Iris pigment epithelial cell (primary cell): ENCODE measurements around the gene ARFGEF2.
A peak's percentile ranks its signal among the peaks of the same experiment; 100 is the strongest.
"Not testable (repeated sequence)": the region's sequence is repeated elsewhere in the genome, so short reads cannot be mapped to it uniquely, and the experiment has no call there.

Source experiments
- DNase-seq: peaks from one replicate; pipeline ENCODE4 v3.0.0-alpha.2; 2011; ENCODE audit warnings: low read depth

Gene ARFGEF2

GRCh38 chr20:48921168-48921882 lies at the start of gene ARFGEF2:
ARFGEF2 (plus strand) TSS chr20:48921711; CDS start chr20:48921890, 179 bp downstream.
- DNase-seq, result peak; percentile 90

GRCh38 chr20:48875233-48875913 lies 46.1 kb upstream of the ARFGEF2 start:
- DNase-seq, result no peak

GRCh38 chr20:48875914-48876240 lies 45.6 kb upstream of the ARFGEF2 start:
- DNase-seq, result peak; percentile 27

GRCh38 chr20:48877304-48877703 lies 44.2 kb upstream of the ARFGEF2 start:
- DNase-seq, result peak; percentile 34

GRCh38 chr20:48878534-48879248 lies 42.8 kb upstream of the ARFGEF2 start:
- no peak for DNase-seq

- peak; percentile 33 for DNase-seq
Observed at GRCh38 chr20:48879612-48880245, 41.8 kb upstream of the ARFGEF2 start.

GRCh38 chr20:48880331-48880730 lies 41.2 kb upstream of the ARFGEF2 start:
- no peak for DNase-seq

- DNase-seq, result no peak
Observed at GRCh38 chr20:48880981-48881657, 40.4 kb upstream of the ARFGEF2 start.

GRCh38 chr20:48885237-48885636 lies 36.3 kb upstream of the ARFGEF2 start:
- DNase-seq, result no peak

- no peak for DNase-seq
Observed at GRCh38 chr20:48886194-48886593, 35.3 kb upstream of the ARFGEF2 start.

GRCh38 chr20:48886811-48887210 lies 34.7 kb upstream of the ARFGEF2 start:
- DNase-seq, result no peak

- not testable (repeated sequence) for DNase-seq
Observed at GRCh38 chr20:48888517-48888916, 33.0 kb upstream of the ARFGEF2 start.

- DNase-seq, result no peak
Observed at GRCh38 chr20:48889140-48889790, 32.2 kb upstream of the ARFGEF2 start.

- DNase-seq, result no peak
Observed at GRCh38 chr20:48891235-48892048, 30.1 kb upstream of the ARFGEF2 start.

GRCh38 chr20:48892049-48892470 lies 29.5 kb upstream of the ARFGEF2 start:
- DNase-seq, result no peak

- DNase-seq, result no peak
Observed at GRCh38 chr20:48892891-48893290, 28.6 kb upstream of the ARFGEF2 start.

GRCh38 chr20:48893374-48893773 lies 28.1 kb upstream of the ARFGEF2 start:
- no peak for DNase-seq

- peak; percentile 89 for DNase-seq
Observed at GRCh38 chr20:48897305-48898010, 24.1 kb upstream of the ARFGEF2 start.

GRCh38 chr20:48898210-48898609 lies 23.3 kb upstream of the ARFGEF2 start:
- peak; percentile 21 for DNase-seq
